Measurements from ENCODE around the gene TEX14.
"Not testable (repeated sequence)": the region's sequence is repeated elsewhere in the genome, so short reads cannot be mapped to it uniquely, and the experiment has no call there.

The TEX14 gene

GRCh38 chr17:58555109-58555508 is 136.7 kb downstream of the TEX14 start:
- H3K36me3 ChIP-seq (ENCODE audit: control insufficient read depth, insufficient read depth, low read length); H3K27ac ChIP-seq (ENCODE audit: insufficient read depth, low read length, poor library complexity, severe bottlenecking); H3K27me3 ChIP-seq (replicated peaks; ENCODE audit: control insufficient read depth, insufficient read depth, low read length, poor library complexity, severe bottlenecking); DNase-seq; H3K9me3 ChIP-seq (ENCODE audit: control insufficient read depth, low read length); H3K4me1 ChIP-seq (ENCODE audit: control insufficient read depth, insufficient read depth, low read length, poor library complexity, severe bottlenecking); H3K4me3 ChIP-seq (ENCODE audit: insufficient read depth, low read depth, low read length, poor library complexity, severe bottlenecking): not testable (repeated sequence)

GRCh38 chr17:58541249-58541648 is 150.6 kb downstream of the TEX14 start:
- H3K9me3 ChIP-seq (ENCODE audit: control insufficient read depth, low read length), result no peaks in the 10 kb centered on the region
- no peaks in the 10 kb centered on the region for H3K36me3 ChIP-seq (ENCODE audit: control insufficient read depth, insufficient read depth, low read length)
- H3K27me3 ChIP-seq (replicated peaks; ENCODE audit: control insufficient read depth, insufficient read depth, low read length, poor library complexity, severe bottlenecking), result no peaks in the 10 kb centered on the region
- H3K4me3 ChIP-seq (ENCODE audit: insufficient read depth, low read depth, low read length, poor library complexity, severe bottlenecking), result no peak overlapping the region
- H3K27ac ChIP-seq (ENCODE audit: insufficient read depth, low read length, poor library complexity, severe bottlenecking), result no peak overlapping the region
- no peak for DNase-seq
- H3K4me1 ChIP-seq (ENCODE audit: control insufficient read depth, insufficient read depth, low read length, poor library complexity, severe bottlenecking), result no peaks in the 10 kb centered on the region

- DNase-seq, result no peak
- H3K27me3 ChIP-seq (replicated peaks; ENCODE audit: control insufficient read depth, insufficient read depth, low read length, poor library complexity, severe bottlenecking), result no peaks in the 10 kb centered on the region
Observed at GRCh38 chr17:58539698-58540097, 152.1 kb downstream of the TEX14 start.

GRCh38 chr17:58538811-58539409 is 152.9 kb downstream of the TEX14 start:
- no peaks in the 10 kb centered on the region for H3K27me3 ChIP-seq (replicated peaks; ENCODE audit: control insufficient read depth, insufficient read depth, low read length, poor library complexity, severe bottlenecking)
- no peaks in the 10 kb centered on the region for H3K36me3 ChIP-seq (ENCODE audit: control insufficient read depth, insufficient read depth, low read length)
- H3K27ac ChIP-seq (ENCODE audit: insufficient read depth, low read length, poor library complexity, severe bottlenecking), result no peak overlapping the region
- H3K4me3 ChIP-seq (ENCODE audit: insufficient read depth, low read depth, low read length, poor library complexity, severe bottlenecking), result no peak overlapping the region
- H3K9me3 ChIP-seq (ENCODE audit: control insufficient read depth, low read length), result no peaks in the 10 kb centered on the region
- DNase-seq, result no peak
- no peaks in the 10 kb centered on the region for H3K4me1 ChIP-seq (ENCODE audit: control insufficient read depth, insufficient read depth, low read length, poor library complexity, severe bottlenecking)

More at GRCh38 chr17:58539698-58540097, 152.1 kb downstream of the TEX14 start:
- no peak overlapping the region for H3K4me3 ChIP-seq (ENCODE audit: insufficient read depth, low read depth, low read length, poor library complexity, severe bottlenecking)
- no peak overlapping the region for H3K27ac ChIP-seq (ENCODE audit: insufficient read depth, low read length, poor library complexity, severe bottlenecking)
- H3K36me3 ChIP-seq (ENCODE audit: control insufficient read depth, insufficient read depth, low read length), result no peaks in the 10 kb centered on the region
- H3K4me1 ChIP-seq (ENCODE audit: control insufficient read depth, insufficient read depth, low read length, poor library complexity, severe bottlenecking), result no peaks in the 10 kb centered on the region
- H3K9me3 ChIP-seq (ENCODE audit: control insufficient read depth, low read length), result no peaks in the 10 kb centered on the region

GRCh38 chr17:58537266-58537665 is 154.6 kb downstream of the TEX14 start:
- Histone ChIP-seq H3K4me3 (ENCODE audit: insufficient read depth, low read depth, low read length, poor library complexity, severe bottlenecking) (no peak overlapping the region), H3K27me3 (replicated peaks; ENCODE audit: control insufficient read depth, insufficient read depth, low read length, poor library complexity, severe bottlenecking) (no peaks in the 10 kb centered on the region), H3K4me1 (ENCODE audit: control insufficient read depth, insufficient read depth, low read length, poor library complexity, severe bottlenecking) (peaks cover 2% of the 10 kb centered on the region), H3K9me3 (ENCODE audit: control insufficient read depth, low read length) (no peaks in the 10 kb centered on the region), H3K27ac (ENCODE audit: insufficient read depth, low read length, poor library complexity, severe bottlenecking) (no peak overlapping the region), H3K36me3 (ENCODE audit: control insufficient read depth, insufficient read depth, low read length) (no peaks in the 10 kb centered on the region)
- no peak for DNase-seq

- Histone ChIP-seq H3K27me3 (replicated peaks; ENCODE audit: control insufficient read depth, insufficient read depth, low read length, poor library complexity, severe bottlenecking) (no peaks in the 10 kb centered on the region), H3K4me1 (ENCODE audit: control insufficient read depth, insufficient read depth, low read length, poor library complexity, severe bottlenecking) (peaks cover 6% of the 10 kb centered on the region), H3K9me3 (ENCODE audit: control insufficient read depth, low read length) (no peaks in the 10 kb centered on the region)
Observed at GRCh38 chr17:58536542-58536941, 155.3 kb downstream of the TEX14 start.

GRCh38 chr17:58535431-58535830 is 156.4 kb downstream of the TEX14 start:
- no peak for DNase-seq
- Histone ChIP-seq H3K27ac (ENCODE audit: insufficient read depth, low read length, poor library complexity, severe bottlenecking) (no peak overlapping the region), H3K27me3 (replicated peaks; ENCODE audit: control insufficient read depth, insufficient read depth, low read length, poor library complexity, severe bottlenecking) (no peaks in the 10 kb centered on the region), H3K36me3 (ENCODE audit: control insufficient read depth, insufficient read depth, low read length) (no peaks in the 10 kb centered on the region), H3K4me1 (ENCODE audit: control insufficient read depth, insufficient read depth, low read length, poor library complexity, severe bottlenecking) (peaks cover 12% of the 10 kb centered on the region), H3K9me3 (ENCODE audit: control insufficient read depth, low read length) (no peaks in the 10 kb centered on the region), H3K4me3 (ENCODE audit: insufficient read depth, low read depth, low read length, poor library complexity, severe bottlenecking) (no peak overlapping the region)

More at GRCh38 chr17:58536542-58536941, 155.3 kb downstream of the TEX14 start:
- Histone ChIP-seq H3K27ac (ENCODE audit: insufficient read depth, low read length, poor library complexity, severe bottlenecking) (no peak overlapping the region), H3K4me3 (ENCODE audit: insufficient read depth, low read depth, low read length, poor library complexity, severe bottlenecking) (no peak overlapping the region), H3K36me3 (ENCODE audit: control insufficient read depth, insufficient read depth, low read length) (no peaks in the 10 kb centered on the region)
- no peak for DNase-seq

GRCh38 chr17:58534901-58535421 is 156.9 kb downstream of the TEX14 start:
- Histone ChIP-seq H3K27ac (ENCODE audit: insufficient read depth, low read length, poor library complexity, severe bottlenecking) (no peak overlapping the region), H3K4me3 (ENCODE audit: insufficient read depth, low read depth, low read length, poor library complexity, severe bottlenecking) (no peak overlapping the region), H3K27me3 (replicated peaks; ENCODE audit: control insufficient read depth, insufficient read depth, low read length, poor library complexity, severe bottlenecking) (no peaks in the 10 kb centered on the region), H3K9me3 (ENCODE audit: control insufficient read depth, low read length) (no peaks in the 10 kb centered on the region), H3K4me1 (ENCODE audit: control insufficient read depth, insufficient read depth, low read length, poor library complexity, severe bottlenecking) (peaks cover 12% of the 10 kb centered on the region), H3K36me3 (ENCODE audit: control insufficient read depth, insufficient read depth, low read length) (no peaks in the 10 kb centered on the region)
- DNase-seq, result no peak

- H3K9me3 ChIP-seq (ENCODE audit: control insufficient read depth, low read length), result no peaks in the 10 kb centered on the region
- no peak for DNase-seq
- no peaks in the 10 kb centered on the region for H3K27me3 ChIP-seq (replicated peaks; ENCODE audit: control insufficient read depth, insufficient read depth, low read length, poor library complexity, severe bottlenecking)
- H3K4me3 ChIP-seq (ENCODE audit: insufficient read depth, low read depth, low read length, poor library complexity, severe bottlenecking), result no peak overlapping the region
- H3K27ac ChIP-seq (ENCODE audit: insufficient read depth, low read length, poor library complexity, severe bottlenecking), result no peak overlapping the region
- H3K36me3 ChIP-seq (ENCODE audit: control insufficient read depth, insufficient read depth, low read length), result no peaks in the 10 kb centered on the region
- peaks cover 12% of the 10 kb centered on the region for H3K4me1 ChIP-seq (ENCODE audit: control insufficient read depth, insufficient read depth, low read length, poor library complexity, severe bottlenecking)
Observed at GRCh38 chr17:58534331-58534730, 157.5 kb downstream of the TEX14 start.

- H3K9me3 ChIP-seq (ENCODE audit: control insufficient read depth, low read length), result no peaks in the 10 kb centered on the region
- no peaks in the 10 kb centered on the region for H3K27me3 ChIP-seq (replicated peaks; ENCODE audit: control insufficient read depth, insufficient read depth, low read length, poor library complexity, severe bottlenecking)
- no peak for DNase-seq
- no peak overlapping the region for H3K27ac ChIP-seq (ENCODE audit: insufficient read depth, low read length, poor library complexity, severe bottlenecking)
- H3K36me3 ChIP-seq (ENCODE audit: control insufficient read depth, insufficient read depth, low read length), result no peaks in the 10 kb centered on the region
- no peak overlapping the region for H3K4me3 ChIP-seq (ENCODE audit: insufficient read depth, low read depth, low read length, poor library complexity, severe bottlenecking)
- peaks cover 12% of the 10 kb centered on the region for H3K4me1 ChIP-seq (ENCODE audit: control insufficient read depth, insufficient read depth, low read length, poor library complexity, severe bottlenecking)
Observed at GRCh38 chr17:58533616-58534188, 158.1 kb downstream of the TEX14 start.
